ENCODE measurements around the gene CD7.
A peak's percentile ranks its signal among the peaks of the same experiment; 100 is the strongest.

The CD7 gene

DNA sequence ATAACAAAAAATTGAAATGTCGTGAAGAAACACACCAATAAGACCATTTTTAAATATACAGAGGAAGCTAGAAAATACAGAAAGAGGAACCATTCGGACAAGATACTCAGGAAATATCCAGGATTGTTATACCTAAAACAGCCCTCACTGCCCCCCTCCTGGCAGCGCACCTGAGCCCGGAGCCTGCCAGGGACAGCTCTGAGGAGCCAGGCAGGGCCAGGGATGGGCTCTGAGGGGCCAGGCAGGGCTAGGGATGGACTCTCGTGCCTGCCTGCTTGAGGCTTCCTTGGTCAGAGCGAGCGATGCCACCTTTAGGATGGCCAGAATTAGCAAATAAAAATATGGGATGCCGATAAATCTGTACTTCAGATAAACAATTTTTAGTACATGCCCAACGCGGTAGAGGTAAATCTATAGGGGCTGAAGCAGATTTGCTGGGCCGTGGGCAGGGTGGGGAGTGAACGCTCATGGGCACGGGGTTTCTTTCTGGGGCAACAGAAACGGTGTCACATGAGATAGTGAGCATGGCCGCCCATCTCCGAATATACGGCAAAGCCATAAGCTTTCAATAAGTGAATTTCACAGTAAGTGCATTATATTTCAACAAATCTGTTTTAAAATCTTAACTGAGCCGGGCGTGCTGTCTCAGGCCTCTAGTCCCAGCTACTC, 25.7 kb downstream of the CD7 start:
- Histone ChIP-seq H4K20me1 (ENCODE audit: low read depth, low read length) (no peaks in the 10 kb centered on the region), H3K27ac (ENCODE audit: low read depth, low read length) (no peak overlapping the region), H3K4me2 (ENCODE audit: low read depth, low read length, poor library complexity, severe bottlenecking) (peak overlapping the region; percentile 61), H3F3A (ENCODE audit: insufficient read depth) (peaks cover 14% of the 10 kb centered on the region), H3K79me2 (ENCODE audit: insufficient read depth, low read length) (no peaks in the 10 kb centered on the region), H3K27me3 (ENCODE audit: low read length) (no peaks in the 10 kb centered on the region), H3K9me3 (ENCODE audit: insufficient read depth, low read length) (no peaks in the 10 kb centered on the region), H3K36me3 (ENCODE audit: low read length) (no peaks in the 10 kb centered on the region), H2AFZ (ENCODE audit: low read depth, low read length, severe bottlenecking) (no peak overlapping the region), H3K9me2 (replicated peaks; ENCODE audit: insufficient read depth, low read length) (no peaks in the 10 kb centered on the region), H3K9ac (ENCODE audit: low read length) (peak overlapping the region; percentile 88), H3K4me3 (ENCODE audit: insufficient read depth, low read length, poor library complexity, severe bottlenecking) (peak overlapping the region; percentile 87)
- no peak for TF ChIP-seq EZH2phosphoT487 (conservative IDR thresholded peaks at IDR 0.05; ENCODE audit: low read length)
- TF ChIP-seq, protein P1, sequence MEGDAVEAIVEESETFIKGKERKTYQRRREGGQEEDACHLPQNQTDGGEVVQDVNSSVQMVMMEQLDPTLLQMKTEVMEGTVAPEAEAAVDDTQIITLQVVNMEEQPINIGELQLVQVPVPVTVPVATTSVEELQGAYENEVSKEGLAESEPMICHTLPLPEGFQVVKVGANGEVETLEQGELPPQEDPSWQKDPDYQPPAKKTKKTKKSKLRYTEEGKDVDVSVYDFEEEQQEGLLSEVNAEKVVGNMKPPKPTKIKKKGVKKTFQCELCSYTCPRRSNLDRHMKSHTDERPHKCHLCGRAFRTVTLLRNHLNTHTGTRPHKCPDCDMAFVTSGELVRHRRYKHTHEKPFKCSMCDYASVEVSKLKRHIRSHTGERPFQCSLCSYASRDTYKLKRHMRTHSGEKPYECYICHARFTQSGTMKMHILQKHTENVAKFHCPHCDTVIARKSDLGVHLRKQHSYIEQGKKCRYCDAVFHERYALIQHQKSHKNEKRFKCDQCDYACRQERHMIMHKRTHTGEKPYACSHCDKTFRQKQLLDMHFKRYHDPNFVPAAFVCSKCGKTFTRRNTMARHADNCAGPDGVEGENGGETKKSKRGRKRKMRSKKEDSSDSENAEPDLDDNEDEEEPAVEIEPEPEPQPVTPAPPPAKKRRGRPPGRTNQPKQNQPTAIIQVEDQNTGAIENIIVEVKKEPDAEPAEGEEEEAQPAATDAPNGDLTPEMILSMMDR (IDR thresholded peaks at IDR 0.05; ENCODE audit: insufficient read depth, low read length, poor library complexity, severe bottlenecking): no peak

DNA sequence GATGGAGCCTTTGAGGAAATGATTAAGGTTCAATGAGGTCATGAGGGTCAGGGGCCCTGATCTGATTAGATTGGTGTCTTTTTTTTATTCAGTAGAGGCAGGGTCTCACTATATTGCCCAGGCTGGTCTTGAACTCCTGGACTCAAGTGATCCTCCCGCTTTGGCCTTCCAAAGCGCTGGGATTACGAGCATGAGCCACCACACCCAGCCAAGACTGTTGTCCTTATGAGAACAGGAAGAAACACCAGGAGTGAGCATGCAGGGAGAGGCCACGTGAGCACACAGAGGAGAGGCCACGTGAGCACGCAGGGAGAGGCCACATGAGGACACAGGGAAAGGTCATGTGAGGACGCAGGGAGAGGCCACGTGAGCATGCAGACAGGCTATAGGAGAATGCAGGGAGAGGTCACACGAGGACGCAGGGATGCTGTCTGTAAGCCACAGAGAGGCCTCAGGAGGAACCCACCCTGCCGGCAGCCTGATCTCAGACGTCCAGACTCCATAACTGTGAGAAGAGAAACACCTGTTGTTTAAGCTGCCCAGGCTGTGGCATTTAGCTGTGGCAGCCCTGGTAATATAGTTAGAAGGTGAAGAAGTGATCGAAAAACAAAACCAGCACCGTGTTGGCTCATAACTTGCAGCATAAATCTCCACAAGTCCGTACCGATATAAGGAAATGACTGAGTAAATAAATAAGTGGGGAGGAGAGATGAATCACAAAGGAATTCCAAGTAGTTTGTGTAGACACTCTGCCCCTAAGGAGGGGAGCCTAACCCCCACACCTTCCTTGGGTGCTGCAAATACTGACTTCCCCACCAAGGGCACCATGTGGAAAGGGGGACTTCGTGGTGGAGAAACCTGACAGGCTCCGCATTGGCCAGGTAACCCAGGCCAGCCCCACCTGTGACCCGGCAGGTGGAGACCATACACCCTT, 29.3 kb downstream of the CD7 start:
- Histone ChIP-seq H3K4me3 (ENCODE audit: insufficient read depth, low read length, poor library complexity, severe bottlenecking) (no peak overlapping the region), H2AFZ (ENCODE audit: low read depth, low read length, severe bottlenecking) (no peak overlapping the region), H3K9me3 (ENCODE audit: insufficient read depth, low read length) (no peaks in the 10 kb centered on the region), H3F3A (ENCODE audit: insufficient read depth) (no peaks in the 10 kb centered on the region; the same call in 1 of the 2 replicates), H3K27me3 (ENCODE audit: low read length) (no peaks in the 10 kb centered on the region), H3K36me3 (ENCODE audit: low read length) (no peaks in the 10 kb centered on the region), H3K9me2 (replicated peaks; ENCODE audit: insufficient read depth, low read length) (no peaks in the 10 kb centered on the region), H3K27ac (ENCODE audit: low read depth, low read length) (no peak overlapping the region), H3K9ac (ENCODE audit: low read length) (no peak overlapping the region), H4K20me1 (ENCODE audit: low read depth, low read length) (no peaks in the 10 kb centered on the region), H3K79me2 (ENCODE audit: insufficient read depth, low read length) (no peaks in the 10 kb centered on the region), H3K4me2 (ENCODE audit: low read depth, low read length, poor library complexity, severe bottlenecking) (no peak overlapping the region)
- TF ChIP-seq, protein P1 (IDR thresholded peaks at IDR 0.05; ENCODE audit: insufficient read depth, low read length, poor library complexity, severe bottlenecking): no peak
- TF ChIP-seq EZH2phosphoT487 (conservative IDR thresholded peaks at IDR 0.05; ENCODE audit: low read length): no peak

DNA sequence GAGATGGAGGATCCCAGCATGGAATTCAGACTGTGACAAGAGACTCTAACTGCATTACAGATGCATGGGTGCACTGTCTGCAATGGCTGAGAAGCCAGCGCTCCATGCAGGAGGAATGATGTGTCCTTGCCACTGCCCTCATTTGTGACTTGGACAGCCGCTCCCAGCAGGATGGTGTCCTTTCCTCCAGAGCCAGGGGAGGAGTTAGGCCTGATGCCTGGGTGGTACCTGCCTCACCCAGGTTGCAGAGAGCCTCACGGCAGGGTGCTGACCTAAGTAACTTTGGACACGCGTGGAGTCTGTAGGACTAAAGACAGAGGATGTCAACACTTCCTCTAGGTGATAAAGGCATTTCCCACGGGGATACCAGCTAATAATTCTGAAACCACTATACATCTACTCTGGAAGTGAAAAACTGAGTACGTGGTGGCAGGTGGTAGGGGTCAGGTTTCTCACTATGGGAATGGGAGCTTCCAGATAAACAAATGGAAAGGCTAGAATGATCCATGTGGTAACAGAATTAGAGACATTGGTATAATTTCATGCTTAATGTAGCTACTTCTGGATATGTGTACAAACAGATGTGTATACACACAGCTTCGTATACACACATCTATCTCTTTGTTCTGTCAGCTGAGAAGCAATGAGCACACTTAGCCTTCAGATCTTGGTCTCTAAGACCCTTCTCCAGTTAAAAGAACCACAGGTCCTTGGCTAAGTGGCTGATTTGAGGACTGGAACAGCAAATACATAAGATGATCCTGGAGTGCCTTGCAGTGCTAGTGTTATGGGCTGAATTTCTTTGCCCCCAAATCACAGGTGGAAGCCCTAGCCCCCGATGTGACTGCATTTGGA, 30.2 kb downstream of the CD7 start:
- H3K27ac ChIP-seq (ENCODE audit: low read depth, low read length): no peak overlapping the region

More for the DNA sequence above, 30.2 kb downstream of the CD7 start:
- no peak for TF ChIP-seq EZH2phosphoT487 (conservative IDR thresholded peaks at IDR 0.05; ENCODE audit: low read length)
- TF ChIP-seq, protein P1 (IDR thresholded peaks at IDR 0.05; ENCODE audit: insufficient read depth, low read length, poor library complexity, severe bottlenecking): no peak
- no peak overlapping the region for H3K9ac ChIP-seq (ENCODE audit: low read length)
- no peak overlapping the region for H3K4me3 ChIP-seq (ENCODE audit: insufficient read depth, low read length, poor library complexity, severe bottlenecking)
- H3F3A ChIP-seq (ENCODE audit: insufficient read depth): no peaks in the 10 kb centered on the region; the same call in 1 of the 2 replicates
- H3K9me2 ChIP-seq (replicated peaks; ENCODE audit: insufficient read depth, low read length): no peaks in the 10 kb centered on the region
- no peaks in the 10 kb centered on the region for H3K79me2 ChIP-seq (ENCODE audit: insufficient read depth, low read length)
- H3K36me3 ChIP-seq (ENCODE audit: low read length): no peaks in the 10 kb centered on the region
- H2AFZ ChIP-seq (ENCODE audit: low read depth, low read length, severe bottlenecking): no peak overlapping the region
- no peaks in the 10 kb centered on the region for H3K27me3 ChIP-seq (ENCODE audit: low read length)
- no peaks in the 10 kb centered on the region for H3K9me3 ChIP-seq (ENCODE audit: insufficient read depth, low read length)
- no peak overlapping the region for H3K4me2 ChIP-seq (ENCODE audit: low read depth, low read length, poor library complexity, severe bottlenecking)
- H4K20me1 ChIP-seq (ENCODE audit: low read depth, low read length): no peaks in the 10 kb centered on the region

Data from SU-DHL-6 (cell line).